HG03196 (cell line): ENCODE data around the gene DUSP3.
"Not testable (repeated sequence)": the region's sequence is repeated elsewhere in the genome, so short reads cannot be mapped to it uniquely, and the experiment has no call there.

Experiments used
- ATAC-seq: cut with Tn5 transposase; IDR thresholded peaks from one replicate; pipeline ENCODE4 v1.9.1; 2021; ENCODE audit not compliant: unreplicated experiment

DUSP3 gene

GRCh38 chr17:43801844-43802243, 23.1 kb upstream of the DUSP3 start:
- no peak for ATAC-seq

GRCh38 chr17:43800736-43801135, 22.0 kb upstream of the DUSP3 start:
- ATAC-seq: no peak

- ATAC-seq: no peak
Measured at GRCh38 chr17:43799047-43799446, 20.3 kb upstream of the DUSP3 start.

- ATAC-seq: not testable (repeated sequence)
Measured at GRCh38 chr17:43798024-43798423, 19.2 kb upstream of the DUSP3 start.

- ATAC-seq: not testable (repeated sequence)
Measured at GRCh38 chr17:43792668-43793067, 13.9 kb upstream of the DUSP3 start.

- ATAC-seq: no peak
Measured at GRCh38 chr17:43791589-43791988, 12.8 kb upstream of the DUSP3 start.

GRCh38 chr17:43790311-43790940, 11.6 kb upstream of the DUSP3 start:
- ATAC-seq: no peak

- ATAC-seq: no peak
Measured at GRCh38 chr17:43789482-43789881, 10.7 kb upstream of the DUSP3 start.

- ATAC-seq: no peak
Measured at GRCh38 chr17:43788540-43788939, 9.8 kb upstream of the DUSP3 start.

GRCh38 chr17:43787728-43788127, 9.0 kb upstream of the DUSP3 start:
- ATAC-seq: no peak

GRCh38 chr17:43784628-43785101, 5.9 kb upstream of the DUSP3 start:
- ATAC-seq: no peak

- ATAC-seq: no peak
Measured at GRCh38 chr17:43784068-43784467, 5.3 kb upstream of the DUSP3 start.

- ATAC-seq: no peak
Measured at GRCh38 chr17:43782913-43783680, 4.3 kb upstream of the DUSP3 start.

GRCh38 chr17:43780135-43780534, 1.4 kb upstream of the DUSP3 start, which contains the start of gene CFAP97D1:
Gene CFAP97D1 (plus strand): TSS chr17:43780435. CDS start chr17:43780463, 28 bp downstream.
- no peak for ATAC-seq

- peak; percentile 17 for ATAC-seq
Measured at GRCh38 chr17:43779145-43780125, 658 bp upstream of the DUSP3 start.

GRCh38 chr17:43774304-43775250, 4.2 kb downstream of the DUSP3 start:
- ATAC-seq: no peak

GRCh38 chr17:43772877-43773648, 5.7 kb downstream of the DUSP3 start:
- ATAC-seq: no peak

GRCh38 chr17:43771463-43771862, 7.3 kb downstream of the DUSP3 start:
- ATAC-seq: no peak

- ATAC-seq: no peak
Measured at GRCh38 chr17:43770957-43771356, 7.8 kb downstream of the DUSP3 start.
